ENCODE results near the gene DCLRE1B.

Gene DCLRE1B

DNA sequence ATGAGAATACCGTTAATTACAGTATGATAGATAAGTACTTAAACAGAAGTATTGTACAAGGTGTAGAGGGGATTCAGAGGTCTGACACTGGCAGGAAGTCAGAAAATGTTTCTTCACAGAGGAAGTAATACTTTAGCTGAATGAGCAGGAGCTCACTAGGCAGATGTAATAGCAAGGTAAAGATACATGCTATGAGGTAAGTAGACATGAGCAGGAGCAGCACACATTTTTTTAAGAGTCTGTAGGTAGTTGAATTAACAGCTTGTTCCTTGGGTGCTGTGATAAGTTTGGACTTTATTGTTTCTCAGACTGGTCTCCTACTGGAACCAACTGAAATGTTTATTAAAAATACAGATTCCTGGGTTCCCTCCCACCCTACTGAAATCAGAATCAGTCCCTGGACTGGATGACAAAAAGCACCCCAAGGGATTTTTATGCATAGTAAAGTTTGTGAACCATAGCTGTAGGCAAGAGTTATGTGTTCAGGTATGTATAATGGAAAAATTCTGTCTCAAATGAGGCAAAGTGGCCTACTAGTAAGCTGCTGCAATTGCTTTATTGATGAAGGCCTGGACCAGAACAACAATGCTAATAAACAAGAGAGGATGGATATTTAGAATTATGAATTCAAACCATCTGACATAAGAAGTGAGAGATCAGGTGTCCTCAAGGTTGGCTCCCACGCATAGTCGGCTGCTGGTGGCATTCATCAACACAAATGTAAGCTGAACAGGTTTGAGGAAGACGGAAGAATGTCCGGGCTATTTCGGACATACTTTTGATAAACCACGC lies 1.4 kb upstream of the DCLRE1B start:
- Histone ChIP-seq H2AFZ (ENCODE audit: insufficient read depth, low read length, poor library complexity) (no peak overlapping the region), H3K14ac (ENCODE audit: low read length) (no peak overlapping the region), H3K4me1 (ENCODE audit: control insufficient read depth in 1 of 2, insufficient read depth in 2 of 2, low read length in 2 of 2) (peaks cover 2% of the 10 kb centered on the region in 2 experiments), H4K8ac (ENCODE audit: low read depth, low read length) (no peak overlapping the region), H3K4ac (ENCODE audit: low read depth, low read length) (no peak overlapping the region), H3K4me2 (ENCODE audit: low read length) (peak overlapping the region; percentile 56), H3K9ac (ENCODE audit: low read length) (no peak overlapping the region), H2BK5ac (ENCODE audit: low read depth, low read length, poor library complexity) (no peak overlapping the region), H3K79me1 (ENCODE audit: low read length) (peaks cover 6% of the 10 kb centered on the region), H2BK12ac (ENCODE audit: low read length) (no peak overlapping the region), H3K23ac (ENCODE audit: low read length) (no peak overlapping the region), H2AK5ac (ENCODE audit: low read length) (no peak overlapping the region), H4K91ac (ENCODE audit: low read depth, low read length) (no peak overlapping the region), H3K27me3 (ENCODE audit: insufficient read depth, low read length) (no peaks in the 10 kb centered on the region), H3K4me3 (ENCODE audit: low read depth, low read length) (no peak overlapping the region), H4K12ac (ENCODE audit: low read depth, low read length) (no peak overlapping the region), H2BK120ac (ENCODE audit: insufficient read depth, low read length, poor library complexity) (no peak overlapping the region), H3K18ac (ENCODE audit: low read length) (no peak overlapping the region), H3K36me3 (ENCODE audit: control insufficient read depth in 1 of 2, insufficient read depth in 2 of 2, low read length in 2 of 2) (peaks cover 3 to 17% of the 10 kb centered on the region in 2 experiments), H3K79me2 (ENCODE audit: control insufficient read depth, insufficient read depth, low read length, poor library complexity) (peaks cover 7% of the 10 kb centered on the region), H3K27ac (ENCODE audit: low read depth, low read length) (no peak overlapping the region), H3K9me3 (ENCODE audit: insufficient read depth, low read depth, low read length) (no peaks in the 10 kb centered on the region)
- peak in 1 of 2 donors; percentile 3 for DNase-seq
- no CpG with 5 or more reads among the region's 7 CpGs for WGBS (ENCODE audit: extremely low coverage, insufficient coverage, insufficient read length)

DNA sequence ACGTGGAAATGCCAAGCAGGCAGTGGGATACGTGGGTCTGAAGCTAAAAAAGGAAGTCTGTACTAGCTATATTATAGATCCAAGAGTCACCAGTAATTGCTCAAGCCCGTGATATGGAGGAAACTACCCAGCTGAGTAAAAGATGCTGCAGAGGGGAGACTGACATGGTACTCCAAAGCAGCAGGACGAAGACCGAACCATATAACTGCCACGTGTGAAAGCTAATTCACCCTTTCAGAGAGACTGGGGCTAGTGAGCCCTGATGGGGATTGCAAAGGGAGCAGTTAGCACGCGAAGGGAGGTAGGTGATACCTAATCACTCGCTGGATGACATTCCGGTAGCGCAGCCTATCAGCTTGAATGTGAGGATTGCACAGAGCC lies 843 bp upstream of the DCLRE1B start:
- peak overlapping the region; percentile 56 for H3K4me2 ChIP-seq (ENCODE audit: low read length)
- H2AFZ ChIP-seq (ENCODE audit: insufficient read depth, low read length, poor library complexity), result peak overlapping the region; percentile 68
- peak overlapping the region; percentile 44 for H2BK5ac ChIP-seq (ENCODE audit: low read depth, low read length, poor library complexity)
- H3K79me1 ChIP-seq (ENCODE audit: low read length), result peaks cover 6% of the 10 kb centered on the region
- peak overlapping the region; percentile 47 for H2BK120ac ChIP-seq (ENCODE audit: insufficient read depth, low read length, poor library complexity)
- peak overlapping the region; percentile 67 for H4K8ac ChIP-seq (ENCODE audit: low read depth, low read length)
- H3K9ac ChIP-seq (ENCODE audit: low read length), result peak overlapping the region; percentile 73
- H3K36me3 ChIP-seq (ENCODE audit: control insufficient read depth in 1 of 2, insufficient read depth in 2 of 2, low read length in 2 of 2), result peaks cover 3 to 17% of the 10 kb centered on the region in 2 experiments
- H3K18ac ChIP-seq (ENCODE audit: low read length), result peak overlapping the region; percentile 55
- H2AK5ac ChIP-seq (ENCODE audit: low read length), result no peak overlapping the region
- peak overlapping the region; percentile 29 for H4K91ac ChIP-seq (ENCODE audit: low read depth, low read length)
- peak overlapping the region; percentile 84 for H3K4me3 ChIP-seq (ENCODE audit: low read depth, low read length)
- H3K4me1 ChIP-seq (ENCODE audit: control insufficient read depth in 1 of 2, insufficient read depth in 2 of 2, low read length in 2 of 2), result peaks cover 2% of the 10 kb centered on the region in 2 experiments
- H4K12ac ChIP-seq (ENCODE audit: low read depth, low read length), result peak overlapping the region; percentile 44
- peak overlapping the region; percentile 79 for H3K27ac ChIP-seq (ENCODE audit: low read depth, low read length)
- no peaks in the 10 kb centered on the region for H3K9me3 ChIP-seq (ENCODE audit: insufficient read depth, low read depth, low read length)
- no peak overlapping the region for H2BK12ac ChIP-seq (ENCODE audit: low read length)
- H3K79me2 ChIP-seq (ENCODE audit: control insufficient read depth, insufficient read depth, low read length, poor library complexity), result peaks cover 7% of the 10 kb centered on the region
- DNase-seq, result peak in 1 of 2 donors; percentile 1
- H3K4ac ChIP-seq (ENCODE audit: low read depth, low read length), result peak overlapping the region; percentile 22
- H3K27me3 ChIP-seq (ENCODE audit: insufficient read depth, low read length), result no peaks in the 10 kb centered on the region
- WGBS (ENCODE audit: extremely low coverage, insufficient coverage, insufficient read length), result no CpG with 5 or more reads among the region's 11 CpGs
- H3K23ac ChIP-seq (ENCODE audit: low read length), result no peak overlapping the region
- peak overlapping the region; percentile 68 for H3K14ac ChIP-seq (ENCODE audit: low read length)

DNA sequence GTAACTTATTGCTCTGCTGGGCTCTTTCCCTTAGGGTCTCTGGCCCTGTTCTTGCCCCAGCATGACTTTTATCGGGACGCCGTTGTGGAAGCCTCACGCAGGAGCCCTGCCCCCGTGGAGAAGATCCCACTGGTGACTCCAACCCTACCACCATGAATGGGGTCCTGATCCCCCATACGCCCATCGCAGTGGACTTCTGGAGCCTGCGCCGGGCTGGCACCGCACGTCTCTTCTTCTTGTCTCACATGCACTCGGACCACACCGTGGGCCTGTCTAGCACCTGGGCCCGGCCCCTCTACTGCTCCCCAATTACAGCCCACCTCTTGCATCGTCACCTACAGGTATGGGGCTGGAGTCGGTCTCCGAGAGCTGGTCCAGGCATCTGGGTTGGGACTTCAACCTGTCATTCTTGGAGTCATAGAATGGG lies 322 bp downstream of the DCLRE1B start:
- peaks cover 2% of the 10 kb centered on the region in 2 experiments for H3K4me1 ChIP-seq (ENCODE audit: control insufficient read depth in 1 of 2, insufficient read depth in 2 of 2, low read length in 2 of 2)
- peak overlapping the region; percentile 88 for H3K4me3 ChIP-seq (ENCODE audit: low read depth, low read length)
- H3K18ac ChIP-seq (ENCODE audit: low read length), result peak overlapping the region; percentile 39
- peak overlapping the region; percentile 77 for H2AFZ ChIP-seq (ENCODE audit: insufficient read depth, low read length, poor library complexity)
- no peaks in the 10 kb centered on the region for H3K9me3 ChIP-seq (ENCODE audit: insufficient read depth, low read depth, low read length)
- peak overlapping the region; percentile 55 for H2BK5ac ChIP-seq (ENCODE audit: low read depth, low read length, poor library complexity)
- H3K27ac ChIP-seq (ENCODE audit: low read depth, low read length), result peak overlapping the region; percentile 72
- peak; percentile 7 to 33 for DNase-seq
- peak overlapping the region; percentile 82 for H3K14ac ChIP-seq (ENCODE audit: low read length)
- peak overlapping the region; percentile 90 for H3K9ac ChIP-seq (ENCODE audit: low read length)
- H4K12ac ChIP-seq (ENCODE audit: low read depth, low read length), result peak overlapping the region; percentile 39
- no peaks in the 10 kb centered on the region for H3K27me3 ChIP-seq (ENCODE audit: insufficient read depth, low read length)
- H4K91ac ChIP-seq (ENCODE audit: low read depth, low read length), result peak overlapping the region; percentile 30
- H3K79me1 ChIP-seq (ENCODE audit: low read length), result peaks cover 6% of the 10 kb centered on the region
- H3K4ac ChIP-seq (ENCODE audit: low read depth, low read length), result peak overlapping the region; percentile 22
- no peak overlapping the region for H3K23ac ChIP-seq (ENCODE audit: low read length)
- H2BK120ac ChIP-seq (ENCODE audit: insufficient read depth, low read length, poor library complexity), result peak overlapping the region; percentile 35
- peaks cover 7% of the 10 kb centered on the region for H3K79me2 ChIP-seq (ENCODE audit: control insufficient read depth, insufficient read depth, low read length, poor library complexity)
- no CpG with 5 or more reads among the region's 17 CpGs for WGBS (ENCODE audit: extremely low coverage, insufficient coverage, insufficient read length)
- peak overlapping the region; percentile 81 for H4K8ac ChIP-seq (ENCODE audit: low read depth, low read length)
- H3K36me3 ChIP-seq (ENCODE audit: control insufficient read depth in 1 of 2, insufficient read depth in 2 of 2, low read length in 2 of 2), result peaks cover 3 to 14% of the 10 kb centered on the region in 2 experiments
- H3K4me2 ChIP-seq (ENCODE audit: low read length), result peak overlapping the region; percentile 87
- H2BK12ac ChIP-seq (ENCODE audit: low read length), result no peak overlapping the region
- H2AK5ac ChIP-seq (ENCODE audit: low read length), result no peak overlapping the region

DNA sequence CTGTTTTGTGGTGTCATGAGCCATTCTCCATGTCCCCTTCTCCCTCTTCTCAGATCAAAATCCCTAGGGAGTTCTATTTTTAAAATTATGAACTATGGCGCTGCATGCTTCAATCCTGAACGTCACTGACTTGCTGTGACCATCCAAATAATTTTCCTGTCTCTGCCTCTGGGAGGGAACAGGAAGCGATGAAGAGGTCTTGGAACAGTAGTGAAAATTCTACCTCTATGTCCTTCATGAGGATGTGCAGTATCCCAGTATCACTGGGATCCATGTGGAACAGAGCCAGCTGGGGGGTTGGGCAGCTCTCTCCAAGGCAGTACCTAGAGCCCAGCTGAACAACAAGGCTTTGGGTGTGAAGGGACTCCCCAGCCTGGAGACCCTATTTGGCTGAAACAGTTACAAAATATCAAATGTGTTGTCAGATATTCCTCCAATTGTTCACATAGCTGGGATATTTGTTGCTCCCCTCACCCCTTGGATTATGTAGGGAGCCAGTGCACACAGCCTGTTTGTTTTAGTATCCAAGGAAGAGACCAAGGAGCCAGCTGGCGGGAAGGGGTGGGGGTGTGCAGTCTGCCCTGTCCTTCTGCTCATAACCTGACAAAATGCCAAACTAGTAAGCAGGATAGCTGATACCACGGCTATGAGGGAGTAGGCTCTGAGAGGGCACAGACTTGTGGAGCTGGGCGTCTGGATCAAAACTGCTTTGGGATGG lies 7.6 kb downstream of the DCLRE1B start:
- no peak overlapping the region for H2BK120ac ChIP-seq (ENCODE audit: insufficient read depth, low read length, poor library complexity)
- no peaks in the 10 kb centered on the region for H3K79me2 ChIP-seq (ENCODE audit: control insufficient read depth, insufficient read depth, low read length, poor library complexity)
- H4K91ac ChIP-seq (ENCODE audit: low read depth, low read length), result no peak overlapping the region
- no peak overlapping the region for H4K8ac ChIP-seq (ENCODE audit: low read depth, low read length)
- no peaks in the 10 kb centered on the region for H3K4me1 ChIP-seq (ENCODE audit: control insufficient read depth in 1 of 2, insufficient read depth in 2 of 2, low read length in 2 of 2)
- H2AFZ ChIP-seq (ENCODE audit: insufficient read depth, low read length, poor library complexity), result no peak overlapping the region
- no peak for DNase-seq
- no peak overlapping the region for H4K12ac ChIP-seq (ENCODE audit: low read depth, low read length)
- H3K9ac ChIP-seq (ENCODE audit: low read length), result no peak overlapping the region
- H3K18ac ChIP-seq (ENCODE audit: low read length), result no peak overlapping the region
- no peak overlapping the region for H3K23ac ChIP-seq (ENCODE audit: low read length)
- peaks cover 12 to 27% of the 10 kb centered on the region in 2 experiments for H3K36me3 ChIP-seq (ENCODE audit: control insufficient read depth in 1 of 2, insufficient read depth in 2 of 2, low read length in 2 of 2)
- no peak overlapping the region for H3K4ac ChIP-seq (ENCODE audit: low read depth, low read length)
- no peaks in the 10 kb centered on the region for H3K27me3 ChIP-seq (ENCODE audit: insufficient read depth, low read length)
- H2BK5ac ChIP-seq (ENCODE audit: low read depth, low read length, poor library complexity), result no peak overlapping the region
- no peak overlapping the region for H3K27ac ChIP-seq (ENCODE audit: low read depth, low read length)
- H3K4me3 ChIP-seq (ENCODE audit: low read depth, low read length), result no peak overlapping the region
- H3K14ac ChIP-seq (ENCODE audit: low read length), result no peak overlapping the region
- H3K9me3 ChIP-seq (ENCODE audit: insufficient read depth, low read depth, low read length), result no peaks in the 10 kb centered on the region
- no peak overlapping the region for H3K4me2 ChIP-seq (ENCODE audit: low read length)
- no peak overlapping the region for H2AK5ac ChIP-seq (ENCODE audit: low read length)
- H2BK12ac ChIP-seq (ENCODE audit: low read length), result no peak overlapping the region
- no CpG with 5 or more reads among the region's 6 CpGs for WGBS (ENCODE audit: extremely low coverage, insufficient coverage, insufficient read length)
- H3K79me1 ChIP-seq (ENCODE audit: low read length), result no peaks in the 10 kb centered on the region

Measured in trophoblast cell (in vitro differentiated cells and primary cell).